IPS-20b (cell line): ENCODE data around the gene GPC5.

Experiments used
- H3K27ac ChIP-seq: one replicate; pipeline ENCODE4 v1.5.1; 2013; ENCODE audit warnings: low read length
- H3K27me3 ChIP-seq: 2 replicates; pipeline ENCODE4 v1.6.1; 2013; ENCODE audit warnings: mild to moderate bottlenecking, low read length, inconsistent platforms; ENCODE audit not compliant: insufficient read depth
- H3K36me3 ChIP-seq: 2 replicates; pipeline ENCODE4 v1.6.1; 2013; ENCODE audit warnings: low read depth, mild to moderate bottlenecking, inconsistent platforms, low read length, moderate library complexity; ENCODE audit not compliant: insufficient read depth
- H3K4me1 ChIP-seq: 2 replicates; pipeline ENCODE4 v1.6.1; 2013; ENCODE audit warnings: mild to moderate bottlenecking, control low read depth, inconsistent platforms, low read length, moderate library complexity; ENCODE audit not compliant: insufficient read depth
- H3K4me3 ChIP-seq: 2 replicates; pipeline ENCODE4 v1.5.1; 2013; ENCODE audit warnings: mild to moderate bottlenecking, low read length, inconsistent platforms
- H3K9ac ChIP-seq: 2 replicates; pipeline ENCODE4 v1.6.1; 2013; ENCODE audit warnings: low read depth, mild to moderate bottlenecking, inconsistent platforms, low read length, moderate library complexity
- H3K9me3 ChIP-seq: 2 replicates; pipeline ENCODE4 v1.6.1; 2013; ENCODE audit warnings: mild to moderate bottlenecking, low read depth, low read length, inconsistent platforms; ENCODE audit not compliant: insufficient read depth

The GPC5 gene

GRCh38 chr13:92621985-92622384 lies 1223.6 kb downstream of the GPC5 start:
- Histone ChIP-seq H3K4me1 (no peaks in the 10 kb centered on the region; the same call in 1 of the 2 replicates), H3K9ac (no peak overlapping the region), H3K27ac (no peak overlapping the region), H3K9me3 (no peaks in the 10 kb centered on the region), H3K4me3 (no peak overlapping the region), H3K27me3 (no peaks in the 10 kb centered on the region), H3K36me3 (no peaks in the 10 kb centered on the region)

DNA sequence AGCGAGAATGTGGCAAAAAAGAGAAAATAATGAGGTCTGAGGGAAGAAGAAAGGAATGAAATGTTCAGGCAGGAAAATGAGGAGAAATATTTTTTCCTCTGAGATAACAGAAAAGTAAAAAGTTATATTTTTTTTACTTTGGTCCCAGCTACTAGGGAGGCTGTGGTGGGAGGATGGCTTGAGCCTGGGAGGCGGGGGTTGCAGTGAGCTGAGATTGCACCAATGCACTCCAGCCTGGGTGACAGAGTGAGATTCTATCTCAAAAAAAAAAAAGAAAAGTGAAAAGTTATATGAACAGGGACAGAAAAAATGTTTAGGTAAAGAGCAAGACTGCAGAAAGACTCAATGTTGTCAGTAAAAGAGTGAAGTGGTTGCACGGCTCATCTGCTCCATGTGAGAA lies 1224.5 kb downstream of the GPC5 start:
- Histone ChIP-seq H3K27ac (no peak overlapping the region), H3K4me1 (no peaks in the 10 kb centered on the region; the same call in 1 of the 2 replicates), H3K4me3 (no peak overlapping the region), H3K9ac (no peak overlapping the region), H3K27me3 (no peaks in the 10 kb centered on the region), H3K36me3 (no peaks in the 10 kb centered on the region), H3K9me3 (no peaks in the 10 kb centered on the region)

DNA sequence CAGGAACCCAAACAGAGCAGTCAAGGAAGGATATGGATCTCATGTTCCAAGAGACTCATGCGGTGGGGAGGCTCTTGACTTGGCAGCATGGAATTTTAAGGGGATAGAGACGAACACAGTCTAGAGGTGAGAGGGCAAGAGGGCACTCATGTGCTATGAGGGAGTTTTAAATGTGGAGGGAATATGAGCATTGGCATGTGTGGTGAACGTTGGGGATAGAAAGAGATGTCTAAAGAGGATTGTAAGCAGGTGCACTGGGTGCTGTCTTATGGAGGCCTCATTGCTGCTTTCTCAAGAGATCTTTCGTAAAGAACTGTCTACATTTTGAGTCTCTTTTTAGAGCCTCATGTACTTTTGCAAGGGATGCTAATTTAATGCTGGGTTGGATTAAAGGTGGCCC lies 1227.9 kb downstream of the GPC5 start:
- H3K36me3 ChIP-seq = no peaks in the 10 kb centered on the region
- no peaks in the 10 kb centered on the region for H3K4me1 ChIP-seq
- no peak overlapping the region for H3K9ac ChIP-seq
- H3K27ac ChIP-seq = no peak overlapping the region
- H3K27me3 ChIP-seq = no peaks in the 10 kb centered on the region
- no peaks in the 10 kb centered on the region for H3K9me3 ChIP-seq
- no peak overlapping the region for H3K4me3 ChIP-seq

GRCh38 chr13:92640936-92641335 lies 1242.5 kb downstream of the GPC5 start:
- Histone ChIP-seq H3K4me3 (no peak overlapping the region), H3K9ac (no peak overlapping the region), H3K36me3 (no peaks in the 10 kb centered on the region), H3K27me3 (no peaks in the 10 kb centered on the region), H3K4me1 (no peaks in the 10 kb centered on the region), H3K27ac (no peak overlapping the region), H3K9me3 (no peaks in the 10 kb centered on the region)

DNA sequence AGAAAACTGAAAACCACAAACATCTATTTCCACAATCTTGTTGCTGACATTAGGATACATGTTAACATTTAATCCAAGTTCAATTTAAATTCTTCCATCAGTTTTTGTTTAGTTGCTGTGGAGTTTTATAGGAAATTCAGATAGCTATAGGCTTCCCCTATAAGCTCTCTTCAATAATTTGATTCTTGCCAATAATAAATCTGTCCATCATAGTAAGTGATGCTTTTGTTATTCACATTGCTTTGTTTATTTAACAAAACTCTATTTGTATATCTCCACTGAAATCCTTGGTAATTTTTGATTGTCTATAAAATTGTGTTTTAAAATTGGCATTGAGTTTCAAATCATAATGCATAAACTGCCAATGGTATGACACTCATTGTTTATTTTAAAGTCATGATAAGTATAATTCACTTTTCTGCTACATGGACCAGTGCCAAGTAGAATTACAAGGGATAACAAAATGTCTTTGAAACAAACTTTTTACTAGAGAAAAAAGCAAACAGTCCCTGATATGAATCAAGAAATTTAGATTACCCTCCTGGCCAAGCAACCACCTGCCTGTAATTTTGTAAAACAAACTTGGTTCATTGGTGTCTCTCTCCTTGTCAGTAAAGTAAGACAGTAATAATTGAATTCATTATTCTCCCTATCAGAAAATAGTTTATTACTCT lies 1250.9 kb downstream of the GPC5 start:
- Histone ChIP-seq H3K9me3 (no peaks in the 10 kb centered on the region), H3K9ac (no peak overlapping the region), H3K27ac (no peak overlapping the region), H3K4me3 (no peak overlapping the region), H3K27me3 (no peaks in the 10 kb centered on the region), H3K36me3 (no peaks in the 10 kb centered on the region), H3K4me1 (no peaks in the 10 kb centered on the region)

DNA sequence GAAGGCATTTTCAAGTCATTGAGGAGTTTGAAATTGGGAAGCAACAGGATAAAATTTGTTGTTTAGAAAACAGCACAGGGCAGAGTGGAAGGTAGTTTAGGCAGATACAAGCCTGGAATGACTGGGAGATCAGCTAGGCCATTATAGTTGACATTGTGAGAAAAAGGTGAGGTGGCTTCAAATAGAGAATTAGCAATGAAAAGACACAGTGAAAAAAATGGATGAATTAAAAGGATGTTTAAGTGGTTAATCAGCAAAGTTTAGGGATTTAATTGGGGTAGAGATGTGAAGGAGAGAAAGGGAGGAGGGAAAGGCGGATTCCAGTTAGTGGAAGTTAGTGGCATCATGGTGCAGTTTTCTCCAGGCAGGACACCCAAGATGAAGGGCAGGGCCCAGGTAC lies 1257.7 kb downstream of the GPC5 start:
- Histone ChIP-seq H3K9me3 (no peaks in the 10 kb centered on the region; the same call in 1 of the 2 replicates), H3K9ac (no peak overlapping the region), H3K4me1 (no peaks in the 10 kb centered on the region)

GRCh38 chr13:92656648-92657047 lies 1258.2 kb downstream of the GPC5 start:
- Histone ChIP-seq H3K9ac (no peak overlapping the region), H3K27ac (no peak overlapping the region), H3K36me3 (no peaks in the 10 kb centered on the region), H3K27me3 (no peaks in the 10 kb centered on the region), H3K4me3 (no peak overlapping the region), H3K4me1 (no peaks in the 10 kb centered on the region), H3K9me3 (no peaks in the 10 kb centered on the region; the same call in 1 of the 2 replicates)

More for the DNA sequence above, 1257.7 kb downstream of the GPC5 start:
- no peaks in the 10 kb centered on the region for H3K27me3 ChIP-seq
- H3K27ac ChIP-seq = no peak overlapping the region
- no peaks in the 10 kb centered on the region for H3K36me3 ChIP-seq
- no peak overlapping the region for H3K4me3 ChIP-seq

- Histone ChIP-seq H3K9me3 (no peaks in the 10 kb centered on the region; the same call in 1 of the 2 replicates), H3K9ac (no peak overlapping the region), H3K27me3 (no peaks in the 10 kb centered on the region)
These were observed 1259.1 kb downstream of the GPC5 start for GRCh38 chr13:92657565-92657964.

DNA sequence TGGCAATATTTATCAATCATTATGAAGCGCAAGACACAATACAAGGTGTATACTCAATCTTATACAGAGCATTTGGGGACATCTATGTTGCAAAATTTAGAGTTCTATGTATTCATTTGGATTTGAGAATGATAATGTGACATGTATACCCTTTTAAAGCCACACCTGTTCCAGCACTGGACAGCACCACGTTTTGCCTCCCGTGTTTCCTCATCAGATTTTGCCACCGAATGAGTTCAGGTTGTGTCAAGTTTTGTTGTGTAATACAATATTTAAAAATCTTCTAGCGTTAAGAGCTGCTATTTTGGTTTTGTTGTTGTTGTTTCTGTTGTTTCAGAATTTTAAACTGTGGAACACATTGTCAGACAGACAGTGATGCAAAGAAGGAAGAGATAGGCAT lies 1259.9 kb downstream of the GPC5 start:
- Histone ChIP-seq H3K27ac (no peak overlapping the region), H3K4me1 (no peaks in the 10 kb centered on the region), H3K4me3 (no peak overlapping the region), H3K9ac (no peak overlapping the region), H3K36me3 (no peaks in the 10 kb centered on the region), H3K9me3 (no peaks in the 10 kb centered on the region; the same call in 1 of the 2 replicates), H3K27me3 (no peaks in the 10 kb centered on the region)

More at GRCh38 chr13:92657565-92657964, 1259.1 kb downstream of the GPC5 start:
- H3K27ac ChIP-seq = no peak overlapping the region
- no peaks in the 10 kb centered on the region for H3K36me3 ChIP-seq
- no peak overlapping the region for H3K4me3 ChIP-seq
- H3K4me1 ChIP-seq = no peaks in the 10 kb centered on the region

- no peak overlapping the region for H3K4me3 ChIP-seq
- no peaks in the 10 kb centered on the region for H3K27me3 ChIP-seq
- H3K9me3 ChIP-seq = no peaks in the 10 kb centered on the region; the same call in 1 of the 2 replicates
- no peak overlapping the region for H3K9ac ChIP-seq
- H3K36me3 ChIP-seq = no peaks in the 10 kb centered on the region
- H3K27ac ChIP-seq = no peak overlapping the region
- H3K4me1 ChIP-seq = no peaks in the 10 kb centered on the region
These were observed 1263.0 kb downstream of the GPC5 start for GRCh38 chr13:92661406-92661805.

- Histone ChIP-seq H3K27me3 (no peaks in the 10 kb centered on the region), H3K4me3 (no peak overlapping the region), H3K36me3 (no peaks in the 10 kb centered on the region), H3K27ac (no peak overlapping the region), H3K4me1 (no peaks in the 10 kb centered on the region), H3K9me3 (no peaks in the 10 kb centered on the region), H3K9ac (no peak overlapping the region)
These were observed 1269.7 kb downstream of the GPC5 start for GRCh38 chr13:92668157-92668556.

DNA sequence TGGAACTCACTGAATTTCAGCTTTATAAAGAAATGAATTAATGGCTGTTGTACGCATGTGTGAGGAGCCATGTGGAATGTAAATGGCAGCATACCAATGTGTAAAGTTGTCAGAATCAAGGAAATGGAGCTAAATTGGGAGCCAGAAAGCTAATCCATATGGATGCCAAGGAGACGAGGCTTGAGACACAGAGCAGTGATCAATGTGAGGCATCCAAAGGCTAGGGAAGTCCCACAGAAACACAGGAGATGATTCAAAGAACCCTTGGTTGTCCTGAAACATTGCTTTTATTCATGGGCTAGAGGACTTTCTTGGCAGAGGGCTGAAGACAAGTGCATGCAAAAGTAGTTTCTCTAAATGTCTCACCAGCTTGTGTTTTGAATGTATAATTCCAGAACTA lies 1271.7 kb downstream of the GPC5 start:
- no peaks in the 10 kb centered on the region for H3K27me3 ChIP-seq
- H3K9me3 ChIP-seq = no peaks in the 10 kb centered on the region
- no peak overlapping the region for H3K27ac ChIP-seq
- no peaks in the 10 kb centered on the region for H3K36me3 ChIP-seq
- no peak overlapping the region for H3K9ac ChIP-seq
- no peak overlapping the region for H3K4me3 ChIP-seq
- H3K4me1 ChIP-seq = no peaks in the 10 kb centered on the region
